Activated B cell treated with CpG ODN at 0.5 μM for 24 hours (primary cell): ENCODE data around the gene CGN. TPM values are rescaled to one million over a fixed set of nuclear protein-coding genes. Genes with fewer than 3 reads are reported as not detected.

ENCODE experiments used
- ATAC-seq: fragments of 200-7000 bp; cut with Tn5 transposase; one replicate; pipeline ENCODE4 v1.10.0; 2021; ENCODE audit warnings: low read depth, mild to moderate bottlenecking, moderate library complexity
- CTCF ChIA-PET: fragments of 350-600 bp; sonication (Branson Sonifier 250); formaldehyde crosslinking; loops from one replicate; lab custom pipeline; 2021; ENCODE audit warnings: antibody characterized with exemption; lab: Charles Lee
- POLR2A ChIA-PET: fragments of 350-600 bp; sonication (Branson Sonifier 250); formaldehyde crosslinking; loops from one replicate; lab custom pipeline; 2021; ENCODE audit warnings: antibody characterized with exemption; lab: Charles Lee
- DNase-seq: peaks from one replicate; pipeline ENCODE4 v3.0.0; 2022
- H3K27ac Mint-ChIP-seq: one replicate; pipeline ENCODE4 v1.8.0; 2020; ENCODE audit warnings: mixed read lengths
- H3K27me3 Mint-ChIP-seq: one replicate; pipeline ENCODE4 v1.8.0; 2021; ENCODE audit warnings: mixed read lengths
- H3K36me3 Mint-ChIP-seq: one replicate; pipeline ENCODE4 v1.8.0; 2021; ENCODE audit warnings: low read depth, mixed read lengths
- H3K4me1 Mint-ChIP-seq: one replicate; pipeline ENCODE4 v1.8.0; 2021; ENCODE audit warnings: mixed read lengths
- H3K4me3 Mint-ChIP-seq: one replicate; pipeline ENCODE4 v1.8.0; 2020; ENCODE audit warnings: mild to moderate bottlenecking, mixed read lengths
- H3K9me3 Mint-ChIP-seq: one replicate; pipeline ENCODE4 v1.8.0; 2020; ENCODE audit warnings: mixed read lengths
- intact Hi-C: fragments of 100-400 bp; cut with micrococcal nuclease; formaldehyde crosslinking; loops from one replicate; pipeline ENCODE4 v1.15.1; 2024
- total RNA-seq: library from RNA; stranded (reverse); gene quantifications from 2 replicates; pipeline ENCODE4 v1.2.3, GENCODE V29; 2022
- TF ChIP-seq, protein P1 (sequence below): fragments of 200-600 bp; IDR thresholded peaks from one replicate; pipeline ENCODE4 v1.8.0; 2022; ENCODE audit warnings: antibody characterized with exemption, mild to moderate bottlenecking

Gene CGN
- total RNA-seq, 1 donor from 2014 or later = 0.22 TPM

DNA sequence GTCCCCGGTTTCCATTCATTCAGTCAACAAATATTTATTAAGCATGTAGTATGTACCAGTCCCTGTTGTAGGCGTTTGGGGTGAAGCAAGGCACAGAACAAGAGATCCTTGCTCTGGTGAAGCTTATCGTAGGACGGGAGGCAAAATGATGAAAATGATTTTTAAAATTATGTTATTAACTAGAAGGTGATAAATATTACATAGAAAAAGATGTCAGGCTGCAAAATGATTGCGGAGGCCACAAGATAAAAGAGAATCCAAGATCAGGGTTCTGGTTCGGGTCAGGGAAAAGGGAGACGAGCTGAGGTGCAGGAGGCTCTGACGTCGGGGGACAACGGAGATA is 602 bp upstream of the CGN start:
- TF ChIP-seq, protein P1, sequence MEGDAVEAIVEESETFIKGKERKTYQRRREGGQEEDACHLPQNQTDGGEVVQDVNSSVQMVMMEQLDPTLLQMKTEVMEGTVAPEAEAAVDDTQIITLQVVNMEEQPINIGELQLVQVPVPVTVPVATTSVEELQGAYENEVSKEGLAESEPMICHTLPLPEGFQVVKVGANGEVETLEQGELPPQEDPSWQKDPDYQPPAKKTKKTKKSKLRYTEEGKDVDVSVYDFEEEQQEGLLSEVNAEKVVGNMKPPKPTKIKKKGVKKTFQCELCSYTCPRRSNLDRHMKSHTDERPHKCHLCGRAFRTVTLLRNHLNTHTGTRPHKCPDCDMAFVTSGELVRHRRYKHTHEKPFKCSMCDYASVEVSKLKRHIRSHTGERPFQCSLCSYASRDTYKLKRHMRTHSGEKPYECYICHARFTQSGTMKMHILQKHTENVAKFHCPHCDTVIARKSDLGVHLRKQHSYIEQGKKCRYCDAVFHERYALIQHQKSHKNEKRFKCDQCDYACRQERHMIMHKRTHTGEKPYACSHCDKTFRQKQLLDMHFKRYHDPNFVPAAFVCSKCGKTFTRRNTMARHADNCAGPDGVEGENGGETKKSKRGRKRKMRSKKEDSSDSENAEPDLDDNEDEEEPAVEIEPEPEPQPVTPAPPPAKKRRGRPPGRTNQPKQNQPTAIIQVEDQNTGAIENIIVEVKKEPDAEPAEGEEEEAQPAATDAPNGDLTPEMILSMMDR = no peak
- peak overlapping the region; percentile 36 for H3K27ac Mint-ChIP-seq
- H3K4me1 Mint-ChIP-seq = peaks cover 19% of the 10 kb centered on the region
- no peaks in the 10 kb centered on the region for H3K27me3 Mint-ChIP-seq
- POLR2A ChIA-PET = interaction anchor here (0.5 to 1.5 kb wide), 4 partner anchors 29 to 183 kb away, joined by 3 to 10 read pairs (median 4); partner anchors contain the start of genes PI4KB, POGZ and TUFT1
- no peaks in the 10 kb centered on the region for H3K9me3 Mint-ChIP-seq
- intact Hi-C loops = loop anchor here (2.0 kb wide), 1 partner anchor 52 kb away; the partner anchor contains the start of gene POGZ
- no peak for ATAC-seq
- H3K4me3 Mint-ChIP-seq = peak overlapping the region; percentile 87
- H3K36me3 Mint-ChIP-seq = no peaks in the 10 kb centered on the region
- no peak for DNase-seq
- CTCF ChIA-PET = no interaction called here

DNA sequence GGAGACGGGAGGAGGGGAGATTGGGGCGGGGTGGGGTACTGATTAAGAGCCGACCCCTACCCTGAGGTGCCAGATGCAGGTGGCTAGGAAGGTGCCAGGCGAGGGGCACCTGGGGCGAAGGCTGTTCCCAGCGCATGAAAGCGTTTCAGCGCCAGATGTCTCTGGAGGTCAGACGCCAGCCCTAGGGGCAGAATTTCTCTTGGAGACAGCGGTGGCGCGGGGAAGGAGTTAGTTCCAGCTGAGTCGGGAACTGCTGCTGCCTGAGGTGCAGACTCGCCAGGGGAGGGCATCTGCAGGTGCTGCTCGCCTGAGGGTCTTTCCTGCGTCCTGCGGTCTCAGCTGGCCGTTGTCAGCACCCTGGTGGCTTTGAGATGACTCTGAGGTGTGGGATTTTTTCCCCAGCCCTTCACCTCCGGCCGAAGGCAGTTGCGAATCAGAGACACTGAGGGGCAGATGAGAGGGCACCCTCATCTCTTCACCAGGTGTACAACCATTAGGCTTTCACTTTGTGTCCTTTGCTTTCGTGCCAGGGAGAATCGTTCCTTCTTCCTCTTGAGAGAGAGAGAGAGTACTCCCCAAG is 539 bp downstream of the CGN start:
- Mint-ChIP-seq H3K4me3 (peak overlapping the region; percentile 87), H3K9me3 (no peaks in the 10 kb centered on the region), H3K27ac (no peak overlapping the region), H3K4me1 (peaks cover 19% of the 10 kb centered on the region), H3K36me3 (no peaks in the 10 kb centered on the region), H3K27me3 (no peaks in the 10 kb centered on the region)
- intact Hi-C loops = loop anchor here (1.0 to 2.0 kb wide), 3 partner anchors 29 to 53 kb away; partner anchors contain the start of genes POGZ and TUFT1
- CTCF ChIA-PET = no interaction called here
- POLR2A ChIA-PET = interaction anchor here (0.7 to 1.5 kb wide), 3 partner anchors 28 to 340 kb away, joined by 4 to 5 read pairs (median 4); partner anchors contain the start of gene TUFT1
- peak; percentile 33 for DNase-seq
- TF ChIP-seq, protein P1 = no peak
- peak; percentile 7 for ATAC-seq

DNA sequence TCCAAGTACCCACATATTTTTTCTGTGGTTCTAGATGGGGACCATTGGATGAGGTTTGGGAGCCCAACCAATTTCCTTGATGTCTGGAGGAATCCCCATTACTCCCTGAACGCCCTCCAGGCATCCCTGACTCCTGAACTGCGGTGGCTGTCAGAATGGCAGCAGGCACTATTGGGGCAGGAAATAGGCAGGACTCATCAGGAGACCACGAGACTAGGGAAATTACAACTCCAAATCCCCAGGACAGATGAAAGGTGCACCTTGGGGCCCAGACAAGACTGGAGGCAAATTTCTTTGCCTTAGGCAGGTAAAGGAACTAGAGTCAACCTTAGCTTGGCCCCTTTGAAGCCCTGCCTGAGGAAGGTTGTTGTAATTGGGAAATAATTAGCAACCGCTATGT is 1.1 kb downstream of the CGN start:
- TF ChIP-seq, protein P1 = no peak
- DNase-seq (no peak), ATAC-seq (no peak)
- ChIA-PET POLR2A (interaction anchor here (1.5 kb wide), 1 partner anchor 28 kb away, joined by 4 read pairs; the partner anchor contains the start of gene TUFT1), CTCF (no interaction called here)
- H3K4me1 Mint-ChIP-seq = peaks cover 19% of the 10 kb centered on the region
- H3K27me3 Mint-ChIP-seq = no peaks in the 10 kb centered on the region
- no peaks in the 10 kb centered on the region for H3K9me3 Mint-ChIP-seq
- H3K4me3 Mint-ChIP-seq = peak overlapping the region; percentile 28
- intact Hi-C loops = no loop called here
- H3K36me3 Mint-ChIP-seq = no peaks in the 10 kb centered on the region
- no peak overlapping the region for H3K27ac Mint-ChIP-seq

- H3K4me1 Mint-ChIP-seq = peaks cover 19% of the 10 kb centered on the region
- H3K4me3 Mint-ChIP-seq = no peak overlapping the region
- H3K36me3 Mint-ChIP-seq = no peaks in the 10 kb centered on the region
- no peaks in the 10 kb centered on the region for H3K9me3 Mint-ChIP-seq
- DNase-seq (no peak), ATAC-seq (no peak)
- TF ChIP-seq, protein P1 = no peak
- intact Hi-C loops = no loop called here
- H3K27me3 Mint-ChIP-seq = no peaks in the 10 kb centered on the region
- ChIA-PET POLR2A (no interaction called here), CTCF (no interaction called here)
- H3K27ac Mint-ChIP-seq = no peak overlapping the region
Observed at GRCh38 chr1:151512801-151513625, 1.8 kb downstream of the CGN start.

GRCh38 chr1:151513626-151514121 is 2.5 kb downstream of the CGN start:
- Mint-ChIP-seq H3K36me3 (no peaks in the 10 kb centered on the region), H3K4me3 (no peak overlapping the region), H3K4me1 (peaks cover 19% of the 10 kb centered on the region), H3K27me3 (no peaks in the 10 kb centered on the region), H3K27ac (no peak overlapping the region), H3K9me3 (no peaks in the 10 kb centered on the region)
- intact Hi-C loops = no loop called here
- ATAC-seq (no peak), DNase-seq (no peak)
- POLR2A ChIA-PET = no interaction called here
- TF ChIP-seq, protein P1 = no peak
- CTCF ChIA-PET = no interaction called here
